Prostate gland (tissue), 2 donors: ENCODE data around the gene TTLL5.

Source experiments
- CTCF ChIP-seq, 4 experiments: fragments of 200-600 bp in 2 of 4; fragments of 450-650 bp in 2 of 4; sonication (generic) in 2 of 4; IDR thresholded peaks; 1 replicate in 3 of 4; 2 replicates in 1 of 4; pipeline ENCODE4 v1.5.1; 2016 to 2019; ENCODE audit warnings: antibody characterized with exemption in 4 of 4, mild to moderate bottlenecking in 2 of 4, moderate library complexity in 2 of 4
- POLR2AphosphoS5 ChIP-seq: sonication (generic); formaldehyde crosslinking; IDR thresholded peaks from one replicate; pipeline ENCODE4 v1.6.1; 2017; ENCODE audit warnings: antibody characterized with exemption

- no peak for TF ChIP-seq CTCF (IDR thresholded peaks at IDR 0.05)
- TF ChIP-seq POLR2AphosphoS5 = no peak
Observed at GRCh38 chr14:75764020-75764419, 103.0 kb downstream of the TTLL5 start.
